Ovary (tissue), 3 donors: ENCODE measurements around the gene HIGD2A.

ENCODE experiments used
- POLR2A ChIP-seq: fragments of 450-650 bp; IDR thresholded peaks from one replicate; pipeline ENCODE4 v1.6.1; 2017; ENCODE audit warnings: antibody characterized with exemption, mild to moderate bottlenecking, moderate library complexity
- TF ChIP-seq, protein P1 (sequence below), 3 donors: fragments of 450-650 bp in 2 of 3; fragments of 200-600 bp in 1 of 3; IDR thresholded peaks; one replicate each; pipeline versions ENCODE4 v1.5.1 to v1.8.0; 2016 to 2022; ENCODE audit warnings: antibody characterized with exemption in 3 of 3, mild to moderate bottlenecking in 1 of 3
- donor health status: DM: no; HTN: no; CAD: no.

DNA sequence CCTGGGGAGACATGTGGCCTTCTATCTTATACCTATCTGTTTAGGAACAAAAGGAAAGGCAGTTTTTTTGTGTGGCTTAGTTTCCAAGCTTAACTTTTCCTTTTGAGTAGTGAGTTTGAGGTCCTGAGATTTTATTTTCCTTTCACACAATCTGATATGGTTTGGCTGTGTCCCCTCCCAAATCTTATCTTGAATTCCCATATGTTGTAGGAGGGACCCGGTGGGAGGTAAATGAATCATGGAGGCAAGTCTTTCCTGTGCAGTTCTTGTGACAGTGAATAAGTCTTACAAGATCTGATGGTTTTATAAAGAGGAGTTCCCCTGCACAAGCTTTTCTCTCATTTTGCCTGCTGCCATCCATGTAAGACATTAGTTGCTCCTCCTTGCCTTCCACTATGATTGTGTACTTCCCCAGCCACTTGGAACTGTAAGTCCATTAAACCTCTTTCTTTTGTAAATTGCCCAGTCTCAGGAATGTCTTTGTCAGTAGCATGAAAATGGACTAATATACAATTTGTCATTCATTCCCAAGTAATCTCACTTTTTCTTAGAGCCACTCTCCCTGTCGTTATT is 32.5 kb downstream of the HIGD2A start:
- TF ChIP-seq, protein P1, sequence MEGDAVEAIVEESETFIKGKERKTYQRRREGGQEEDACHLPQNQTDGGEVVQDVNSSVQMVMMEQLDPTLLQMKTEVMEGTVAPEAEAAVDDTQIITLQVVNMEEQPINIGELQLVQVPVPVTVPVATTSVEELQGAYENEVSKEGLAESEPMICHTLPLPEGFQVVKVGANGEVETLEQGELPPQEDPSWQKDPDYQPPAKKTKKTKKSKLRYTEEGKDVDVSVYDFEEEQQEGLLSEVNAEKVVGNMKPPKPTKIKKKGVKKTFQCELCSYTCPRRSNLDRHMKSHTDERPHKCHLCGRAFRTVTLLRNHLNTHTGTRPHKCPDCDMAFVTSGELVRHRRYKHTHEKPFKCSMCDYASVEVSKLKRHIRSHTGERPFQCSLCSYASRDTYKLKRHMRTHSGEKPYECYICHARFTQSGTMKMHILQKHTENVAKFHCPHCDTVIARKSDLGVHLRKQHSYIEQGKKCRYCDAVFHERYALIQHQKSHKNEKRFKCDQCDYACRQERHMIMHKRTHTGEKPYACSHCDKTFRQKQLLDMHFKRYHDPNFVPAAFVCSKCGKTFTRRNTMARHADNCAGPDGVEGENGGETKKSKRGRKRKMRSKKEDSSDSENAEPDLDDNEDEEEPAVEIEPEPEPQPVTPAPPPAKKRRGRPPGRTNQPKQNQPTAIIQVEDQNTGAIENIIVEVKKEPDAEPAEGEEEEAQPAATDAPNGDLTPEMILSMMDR (IDR thresholded peaks at IDR 0.05) = no peak
- TF ChIP-seq POLR2A = no peak
